ENCODE measurements around the gene SLC6A9. TPM values are rescaled to one million over a fixed set of nuclear protein-coding genes. Genes with fewer than 3 reads are reported as not detected.

Gene SLC6A9
- total and polyA plus RNA-seq, 4 donors = 0.57 to 47.7 (median 3.6) TPM

- TF ChIP-seq ATF3 (IDR thresholded peaks at IDR 0.05) = no peak
- TF ChIP-seq HNF4G (IDR thresholded peaks at IDR 0.05) = no peak
- no peak for TF ChIP-seq FOXA1 (IDR thresholded peaks at IDR 0.05)
- TF ChIP-seq NR2F2 (IDR thresholded peaks at IDR 0.05) = no peak
- TF ChIP-seq RAD21 (IDR thresholded peaks at IDR 0.05) = no peak
- TF ChIP-seq, protein P1, sequence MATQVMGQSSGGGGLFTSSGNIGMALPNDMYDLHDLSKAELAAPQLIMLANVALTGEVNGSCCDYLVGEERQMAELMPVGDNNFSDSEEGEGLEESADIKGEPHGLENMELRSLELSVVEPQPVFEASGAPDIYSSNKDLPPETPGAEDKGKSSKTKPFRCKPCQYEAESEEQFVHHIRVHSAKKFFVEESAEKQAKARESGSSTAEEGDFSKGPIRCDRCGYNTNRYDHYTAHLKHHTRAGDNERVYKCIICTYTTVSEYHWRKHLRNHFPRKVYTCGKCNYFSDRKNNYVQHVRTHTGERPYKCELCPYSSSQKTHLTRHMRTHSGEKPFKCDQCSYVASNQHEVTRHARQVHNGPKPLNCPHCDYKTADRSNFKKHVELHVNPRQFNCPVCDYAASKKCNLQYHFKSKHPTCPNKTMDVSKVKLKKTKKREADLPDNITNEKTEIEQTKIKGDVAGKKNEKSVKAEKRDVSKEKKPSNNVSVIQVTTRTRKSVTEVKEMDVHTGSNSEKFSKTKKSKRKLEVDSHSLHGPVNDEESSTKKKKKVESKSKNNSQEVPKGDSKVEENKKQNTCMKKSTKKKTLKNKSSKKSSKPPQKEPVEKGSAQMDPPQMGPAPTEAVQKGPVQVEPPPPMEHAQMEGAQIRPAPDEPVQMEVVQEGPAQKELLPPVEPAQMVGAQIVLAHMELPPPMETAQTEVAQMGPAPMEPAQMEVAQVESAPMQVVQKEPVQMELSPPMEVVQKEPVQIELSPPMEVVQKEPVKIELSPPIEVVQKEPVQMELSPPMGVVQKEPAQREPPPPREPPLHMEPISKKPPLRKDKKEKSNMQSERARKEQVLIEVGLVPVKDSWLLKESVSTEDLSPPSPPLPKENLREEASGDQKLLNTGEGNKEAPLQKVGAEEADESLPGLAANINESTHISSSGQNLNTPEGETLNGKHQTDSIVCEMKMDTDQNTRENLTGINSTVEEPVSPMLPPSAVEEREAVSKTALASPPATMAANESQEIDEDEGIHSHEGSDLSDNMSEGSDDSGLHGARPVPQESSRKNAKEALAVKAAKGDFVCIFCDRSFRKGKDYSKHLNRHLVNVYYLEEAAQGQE (IDR thresholded peaks at IDR 0.05) = no peak
- TF ChIP-seq HNF4A (conservative IDR thresholded peaks at IDR 0.05) = no peak
- no peak for TF ChIP-seq FOXA2 (IDR thresholded peaks at IDR 0.05)
- no peak for TF ChIP-seq ZBTB33 (IDR thresholded peaks at IDR 0.05)
- no peak for TF ChIP-seq EGR1 (IDR thresholded peaks at IDR 0.05; ENCODE audit: low read depth in 2 of 2)
- TF ChIP-seq GABPA (IDR thresholded peaks at IDR 0.05 in 1 of 2, conservative IDR thresholded peaks at IDR 0.05 in 1 of 2) = no peak
- TF ChIP-seq CTCF (IDR thresholded peaks at IDR 0.05; ENCODE audit: low read depth, low read length, missing input control) = no peak
- no peak for TF ChIP-seq YY1 (IDR thresholded peaks at IDR 0.05)
- Histone ChIP-seq H3K9ac (ENCODE audit: low read depth in 1 of 2, low read length in 2 of 2) (no peak overlapping the region), H3K27ac (ENCODE audit: low read depth in 1 of 2, low read length in 2 of 2) (no peak overlapping the region), H3K36me3 (ENCODE audit: control insufficient read depth in 4 of 4, insufficient read depth in 3 of 4, low read depth in 1 of 4, low read length in 3 of 4) (no peaks in the 10 kb centered on the region), H3K9me3 (ENCODE audit: control insufficient read depth in 4 of 4, low read length in 3 of 4) (no peaks in the 10 kb centered on the region), H3K27me3 (ENCODE audit: control insufficient read depth in 4 of 4, insufficient read depth in 4 of 4, low read length in 3 of 4) (no peaks in the 10 kb centered on the region), H3K4me3 (ENCODE audit: low read depth in 1 of 3, low read length in 3 of 3) (no peak overlapping the region), H3K4me1 (ENCODE audit: control insufficient read depth in 4 of 4, insufficient read depth in 4 of 4, low read length in 3 of 4) (peaks cover 0 to 5% (median 0%) of the 10 kb centered on the region in 4 donors)
- no peak for DNase-seq (ENCODE audit: low spot score)
- WGBS = 73% methylated on average over 3 of the region's 3 CpGs
These were observed 43.2 kb upstream of the SLC6A9 start for GRCh38 chr1:44074415-44074814.

DNA sequence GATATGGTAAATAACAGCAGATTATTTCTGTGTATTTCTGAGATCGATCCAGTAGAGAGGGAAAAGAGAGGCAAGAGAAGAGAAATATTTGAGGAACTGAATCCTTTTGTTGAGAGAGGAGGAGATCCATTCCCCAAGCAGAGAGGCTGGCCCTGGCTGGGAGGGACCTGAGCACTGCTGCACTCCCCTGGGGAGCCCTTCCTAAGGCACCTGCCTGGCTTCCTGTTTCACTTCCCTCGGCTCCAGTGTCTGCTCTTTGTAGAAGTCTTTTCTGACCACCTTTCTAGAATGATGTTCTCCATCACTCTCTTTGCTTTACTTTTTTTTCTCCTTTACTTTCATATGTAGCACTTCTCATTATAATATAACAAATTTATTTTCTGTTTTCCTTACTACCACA, 42.3 kb upstream of the SLC6A9 start:
- no peak overlapping the region for H3K27ac ChIP-seq (ENCODE audit: low read depth in 1 of 2, low read length in 2 of 2)
- 73% methylated on average over 2 of the region's 2 CpGs for WGBS
- H3K4me1 ChIP-seq (ENCODE audit: control insufficient read depth in 4 of 4, insufficient read depth in 4 of 4, low read length in 3 of 4) = peaks cover 0 to 10% (median 6%) of the 10 kb centered on the region in 4 donors

More for the DNA sequence above, 42.3 kb upstream of the SLC6A9 start:
- Histone ChIP-seq H3K9me3 (ENCODE audit: control insufficient read depth in 4 of 4, low read length in 3 of 4) (no peaks in the 10 kb centered on the region), H3K4me3 (ENCODE audit: low read depth in 1 of 3, low read length in 3 of 3) (no peak overlapping the region), H3K36me3 (ENCODE audit: control insufficient read depth in 4 of 4, insufficient read depth in 3 of 4, low read depth in 1 of 4, low read length in 3 of 4) (no peaks in the 10 kb centered on the region), H3K9ac (ENCODE audit: low read depth in 1 of 2, low read length in 2 of 2) (no peak overlapping the region), H3K27me3 (ENCODE audit: control insufficient read depth in 4 of 4, insufficient read depth in 4 of 4, low read length in 3 of 4) (no peaks in the 10 kb centered on the region)
- DNase-seq (ENCODE audit: low spot score) = no peak
- TF ChIP-seq ZBTB33 (IDR thresholded peaks at IDR 0.05) (no peak), SP1 (IDR thresholded peaks at IDR 0.05) (no peak), FOXA1 (IDR thresholded peaks at IDR 0.05) (no peak), RAD21 (IDR thresholded peaks at IDR 0.05) (no peak), GABPA (IDR thresholded peaks at IDR 0.05 in 1 of 2, conservative IDR thresholded peaks at IDR 0.05 in 1 of 2) (no peak), FOXA2 (IDR thresholded peaks at IDR 0.05) (no peak), HNF4A (conservative IDR thresholded peaks at IDR 0.05) (no peak), TAF1 (conservative IDR thresholded peaks at IDR 0.05) (no peak), RXRA (IDR thresholded peaks at IDR 0.05) (no peak), YY1 (IDR thresholded peaks at IDR 0.05) (no peak), HNF4G (IDR thresholded peaks at IDR 0.05) (no peak)

Measured in liver (tissue), 9 donors.